A673 (cell line): Measurements from ENCODE around the gene CNNM1. TPM values are rescaled to one million over a fixed set of nuclear protein-coding genes. Genes with fewer than 3 reads are reported as not detected.

Source experiments
- BruUV-seq: library from RNA; stranded (reverse); fragments of 400-500 nt; replicated peaks from 2 replicates; lab custom pipeline; 2021; lab: Mats Ljungman, UMichigan
- CTCF ChIA-PET: fragments of 300-600 bp; sonication (Branson Sonifier 250); formaldehyde crosslinking; loops from one replicate; lab custom pipeline; 2022; ENCODE audit warnings: antibody characterized with exemption; lab: Charles Lee
- POLR2A ChIA-PET: fragments of 300-600 bp; sonication (Branson Sonifier 250); formaldehyde crosslinking; loops from one replicate; lab custom pipeline; 2022; ENCODE audit warnings: antibody characterized with exemption; ENCODE audit not compliant: low non-redundant PET; lab: Charles Lee
- DNase-seq: peaks from one replicate; pipeline ENCODE4 v3.0.0-alpha.2; 2015; ENCODE audit warnings: low spot score
- H3K27ac ChIP-seq: fragments of 200-600 bp; sonication (generic); 2 replicates; pipeline ENCODE4 v1.5.1; 2016; ENCODE audit warnings: mixed run types, low read depth, mild to moderate bottlenecking, mixed read lengths, antibody characterized with exemption, low read length; ENCODE audit not compliant: poor library complexity, severe bottlenecking
- H3K27me3 ChIP-seq: fragments of 200-600 bp; sonication (generic); replicated peaks from 2 replicates; pipeline ENCODE4 v1.6.1; 2017; ENCODE audit warnings: mixed run types, low read depth, mild to moderate bottlenecking, mixed read lengths, antibody characterized with exemption, low read length; ENCODE audit not compliant: insufficient read depth, poor library complexity
- H3K36me3 ChIP-seq: fragments of 200-600 bp; sonication (generic); 2 replicates; pipeline ENCODE4 v1.6.1; 2016; ENCODE audit warnings: mixed run types, mild to moderate bottlenecking, mixed read lengths, antibody characterized with exemption, low read length; ENCODE audit not compliant: insufficient read depth, poor library complexity, severe bottlenecking
- H3K4me1 ChIP-seq: fragments of 200-600 bp; sonication (generic); 2 replicates; pipeline ENCODE4 v1.6.1; 2017; ENCODE audit warnings: mixed run types, mild to moderate bottlenecking, mixed read lengths, antibody characterized with exemption, low read length; ENCODE audit not compliant: insufficient read depth, poor library complexity, severe bottlenecking
- H3K4me3 ChIP-seq: fragments of 200-600 bp; sonication (generic); 2 replicates; pipeline ENCODE4 v1.5.1; 2016; ENCODE audit warnings: low read depth, mixed run types, mild to moderate bottlenecking, mixed read lengths, low read length; ENCODE audit not compliant: poor library complexity, severe bottlenecking
- H3K9me3 ChIP-seq: fragments of 200-600 bp; sonication (generic); 2 replicates; pipeline ENCODE4 v1.6.1; 2016; ENCODE audit warnings: mixed run types, low read depth, mild to moderate bottlenecking, mixed read lengths, antibody characterized with exemption, low read length; ENCODE audit not compliant: poor library complexity, severe bottlenecking
- CTCF ChIP-seq: fragments of 300-800, 200-600 bp; sonication (generic); conservative IDR thresholded peaks from 2 replicates; pipeline ENCODE4 v1.5.1; 2017; ENCODE audit warnings: low read depth, mild to moderate bottlenecking, antibody characterized with exemption, low read length, moderate library complexity, mixed read lengths
- EZH2 ChIP-seq: fragments of 200-600 bp; sonication (generic); IDR thresholded peaks from 2 replicates; pipeline ENCODE4 v1.6.1; 2017; ENCODE audit warnings: borderline replicate concordance, low read depth, mild to moderate bottlenecking, mixed read lengths, antibody characterized with exemption, low read length; ENCODE audit not compliant: poor library complexity, severe bottlenecking
- intact Hi-C: fragments of 100-400 bp; cut with micrococcal nuclease; formaldehyde crosslinking; loops from one replicate; pipeline ENCODE4 v1.10.0; 2022; ENCODE audit not compliant: unreplicated experiment
- total RNA-seq: library from RNA; stranded (reverse); gene quantifications from 2 replicates; pipeline ENCODE4 v1.2.3, GENCODE V29; 2021

CNNM1 gene
- total RNA-seq, 1 experiment from 2014 or later, result 0.73 TPM

GRCh38 chr10:99365736-99366135 lies 36.6 kb downstream of the CNNM1 start:
- Histone ChIP-seq H3K27me3 (peaks cover 20% of the 10 kb centered on the region), H3K27ac (no peak overlapping the region), H3K36me3 (no peaks in the 10 kb centered on the region), H3K4me3 (no peak overlapping the region), H3K4me1 (no peaks in the 10 kb centered on the region), H3K9me3 (no peaks in the 10 kb centered on the region)
- ChIA-PET CTCF (no interaction called here), POLR2A (no interaction called here)
- intact Hi-C loops, result loop anchor here (10.0 kb wide), 1 partner anchor 901 kb away; no protein-coding TSS in a partner anchor
- DNase-seq, result no peak
- no TSS peak for BruUV-seq
- TF ChIP-seq CTCF, result no peak
- no peak for TF ChIP-seq EZH2

- H3K4me1 ChIP-seq, result no peaks in the 10 kb centered on the region
- H3K27ac ChIP-seq, result no peak overlapping the region
- intact Hi-C loops, result loop anchor here (10.0 kb wide), 1 partner anchor 902 kb away; no protein-coding TSS in a partner anchor
- DNase-seq, result no peak
- ChIA-PET POLR2A (no interaction called here), CTCF (no interaction called here)
- H3K9me3 ChIP-seq, result no peaks in the 10 kb centered on the region
- H3K4me3 ChIP-seq, result no peak overlapping the region
- TF ChIP-seq CTCF, result no peak
- BruUV-seq, result no TSS peak
- H3K36me3 ChIP-seq, result no peaks in the 10 kb centered on the region
- peaks cover 20% of the 10 kb centered on the region for H3K27me3 ChIP-seq
Measured at GRCh38 chr10:99366666-99367065, 37.5 kb downstream of the CNNM1 start.

- Histone ChIP-seq H3K4me1 (peaks cover 3% of the 10 kb centered on the region), H3K9me3 (no peaks in the 10 kb centered on the region), H3K27ac (no peak overlapping the region), H3K4me3 (no peak overlapping the region), H3K27me3 (peaks cover 20% of the 10 kb centered on the region), H3K36me3 (no peaks in the 10 kb centered on the region)
- BruUV-seq, result no TSS peak
- TF ChIP-seq CTCF (no peak), EZH2 (no peak)
- intact Hi-C loops, result loop anchor here (10.0 kb wide), 1 partner anchor 904 kb away; no protein-coding TSS in a partner anchor
- ChIA-PET CTCF (no interaction called here), POLR2A (no interaction called here)
- DNase-seq, result no peak
Measured at GRCh38 chr10:99368646-99369045, 39.5 kb downstream of the CNNM1 start.
